Upper lobe of left lung (tissue), 4 donors: ENCODE measurements around the gene RECK.

Experiments used
- CTCF ChIP-seq, 6 experiments: fragments of 450-650 bp in 4 of 6; fragments of 200-600 bp in 2 of 6; sonication (generic) in 2 of 6; IDR thresholded peaks; one replicate each; pipeline ENCODE4 v1.5.1; 2016 to 2019; ENCODE audit warnings: antibody characterized with exemption in 6 of 6
- EP300 ChIP-seq, 4 donors: sonication (generic); formaldehyde crosslinking; IDR thresholded peaks; one replicate each; pipeline ENCODE4 v1.5.1; 2017; ENCODE audit warnings: antibody characterized with exemption in 4 of 4, control low read depth in 2 of 4
- POLR2A ChIP-seq, 4 donors: fragments of 450-650 bp; IDR thresholded peaks; one replicate each; pipeline ENCODE4 v1.5.1; 2016 to 2017; ENCODE audit warnings: antibody characterized with exemption in 4 of 4, mild to moderate bottlenecking in 2 of 4
- POLR2AphosphoS5 ChIP-seq, 2 donors: sonication (generic); formaldehyde crosslinking; IDR thresholded peaks; one replicate each; pipeline ENCODE4 v1.5.1; 2017; ENCODE audit warnings: antibody characterized with exemption in 2 of 2

GRCh38 chr9:36088020-36088419, 51.3 kb downstream of the RECK start:
- TF ChIP-seq POLR2A (IDR thresholded peaks at IDR 0.05): no peak
- TF ChIP-seq CTCF (IDR thresholded peaks at IDR 0.05): no peak
- TF ChIP-seq EP300 (IDR thresholded peaks at IDR 0.05): no peak
- TF ChIP-seq POLR2AphosphoS5 (IDR thresholded peaks at IDR 0.05): no peak
